K562 (cell line): ENCODE results near the gene ANXA7. TPM values are rescaled to one million over a fixed set of nuclear protein-coding genes. Genes with fewer than 3 reads are reported as not detected.

Source experiments
- CLOCK ChIP-seq: fragments of 250-450 bp; sonication (Bioruptor Pico); IDR thresholded peaks from 2 replicates; pipeline ENCODE4 v1.4.0; 2020; ENCODE audit warnings: mild to moderate bottlenecking, moderate library complexity, borderline replicate concordance
- DPF2 ChIP-seq: fragments of 450-650 bp; IDR thresholded peaks from 2 replicates; pipeline ENCODE4 v1.6.1; 2016
- GABPA ChIP-seq: fragments of 200-800 bp; sonication (Bioruptor generic); conservative IDR thresholded peaks from 2 replicates; pipeline ENCODE4 v1.6.1; 2016; ENCODE audit warnings: low read depth, missing genetic modification characterization, missing compliant biosample characterization
- MTA2 ChIP-seq: fragments of 450-650 bp; IDR thresholded peaks from 2 replicates; pipeline ENCODE4 v1.6.1; 2016; ENCODE audit warnings: low read depth
- RBM34 ChIP-seq: fragments of 200-400 bp; formaldehyde crosslinking; IDR thresholded peaks from 2 replicates; pipeline ENCODE4 v1.6.1; 2018; ENCODE audit warnings: low read length, borderline replicate concordance; ENCODE audit not compliant: insufficient read depth
- RBM39 ChIP-seq: fragments of 200-400 bp; formaldehyde crosslinking; optimal IDR thresholded peaks from 2 replicates; pipeline ENCODE3; 2018; ENCODE audit warnings: low read depth, low read length
- ZBTB40 ChIP-seq, 2 experiments: fragments of 450-650 bp in 1 of 2; sonication (generic) in 1 of 2; formaldehyde crosslinking in 1 of 2; IDR thresholded peaks; 2 replicates each; pipeline versions ENCODE4 v1.7.1 to v1.9.0; 2016 to 2022; ENCODE audit warnings: inconsistent platforms in 1 of 2, mild to moderate bottlenecking in 1 of 2, missing genetic modification reagents in 1 of 2
- polyA plus RNA-seq, 8 experiments: library from polyadenylated mRNA; depleted of rRNA in 4 of 8; stranded (reverse) in 5 of 8; unstranded in 3 of 8; fragments of >200 nt; fragmentation: Nextera tagmentation in 2 of 8; fragmentation: Illumina TruSeq in 1 of 8; extraction: Ambion mirVana in 2 of 8; extraction: Trizol in 1 of 8; gene quantifications; 2 replicates each; pipeline versions ENCODE4 v1.2.1 to v1.2.3, GENCODE V29; 2011 to 2014; ENCODE audit warnings: inconsistent platforms in 1 of 8, missing spikeins in 1 of 8
- total RNA-seq, 7 experiments: library from RNA; depleted of rRNA in 6 of 7; stranded (reverse); fragments of >200 nt in 6 of 7; fragmentation: Illumina TruSeq in 2 of 7; extraction: Trizol in 2 of 7; gene quantifications; 2 replicates each; pipeline versions ENCODE4 v1.2.1 to v1.2.3, GENCODE V29; 2011 to 2021; ENCODE audit warnings: low replicate concordance in 1 of 7
- TF ChIP-seq, protein P1 (sequence below): fragments of 450-650 bp; formaldehyde crosslinking; IDR thresholded peaks from 2 replicates; pipeline ENCODE4 v1.4.0; 2022; ENCODE audit warnings: mild to moderate bottlenecking, moderate library complexity

The ANXA7 gene
- total and polyA plus RNA-seq, 9 of the 15 experiments (the other 6 are each of a cell fraction or from before 2014, with no cell fraction given), result 81.6 to 157 (median 122) TPM

DNA sequence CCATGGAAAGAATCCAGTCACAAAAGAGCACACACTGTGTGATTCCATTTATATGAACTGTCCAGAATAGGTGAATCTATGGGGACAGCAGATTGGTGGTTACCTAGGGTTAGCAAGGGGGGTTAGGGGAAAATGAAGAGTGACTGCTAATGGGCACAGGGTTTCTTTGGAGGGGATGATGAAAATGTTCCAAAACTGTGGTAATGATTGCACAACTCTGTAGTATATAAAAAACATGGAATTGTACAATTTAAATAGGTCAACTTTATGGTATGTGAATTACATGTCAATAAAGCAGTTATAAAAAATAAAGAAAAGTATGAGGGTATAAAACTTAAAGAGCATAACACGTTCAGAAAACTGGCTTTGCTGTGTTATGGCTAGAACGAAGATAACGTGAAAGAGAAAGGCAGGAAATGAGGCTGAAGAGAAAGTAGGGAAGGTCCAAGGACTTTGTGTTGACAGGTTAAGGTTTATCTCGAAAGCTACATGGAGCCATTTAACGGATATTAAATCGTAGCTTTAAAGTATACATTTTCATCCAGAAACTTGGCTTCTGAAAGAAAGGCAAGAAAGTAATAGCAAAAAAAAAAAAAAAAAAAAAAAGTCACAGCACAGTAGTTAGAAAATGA lies 45.9 kb upstream of the ANXA7 start (continued):
- TF ChIP-seq ZBTB40 (IDR thresholded peaks at IDR 0.05) (0 out of 2 replicates have a peak, but pooled peaks have one; percentile 14), ZBTB40 (CRISPR knock-in tag; IDR thresholded peaks at IDR 0.05) (no peak), MTA2 (no peak), CLOCK (no peak), DPF2 (peak; percentile 55; the same call in 1 of the 2 replicates), GABPA (tag) (peak; percentile 62), RBM34 (no peak), RBM39 (no peak)
- TF ChIP-seq, protein P1, sequence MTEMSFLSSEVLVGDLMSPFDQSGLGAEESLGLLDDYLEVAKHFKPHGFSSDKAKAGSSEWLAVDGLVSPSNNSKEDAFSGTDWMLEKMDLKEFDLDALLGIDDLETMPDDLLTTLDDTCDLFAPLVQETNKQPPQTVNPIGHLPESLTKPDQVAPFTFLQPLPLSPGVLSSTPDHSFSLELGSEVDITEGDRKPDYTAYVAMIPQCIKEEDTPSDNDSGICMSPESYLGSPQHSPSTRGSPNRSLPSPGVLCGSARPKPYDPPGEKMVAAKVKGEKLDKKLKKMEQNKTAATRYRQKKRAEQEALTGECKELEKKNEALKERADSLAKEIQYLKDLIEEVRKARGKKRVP (CRISPR knock-in tag), result peak; percentile 43; the same call in 1 of the 2 replicates
